HG03097 (cell line): ENCODE results near the gene CRYL1.

ENCODE experiments used
- ATAC-seq: cut with Tn5 transposase; IDR thresholded peaks from one replicate; pipeline ENCODE4 v1.9.1; 2021; ENCODE audit not compliant: unreplicated experiment, low FRiP score

CRYL1 gene

GRCh38 chr13:20525601-20526544 is at the start of gene CRYL1:
TSS of gene CRYL1 (minus strand) at chr13:20525857. CDS start at chr13:20525794, 63 bp downstream.
- peak; percentile 62 for ATAC-seq

- no peak for ATAC-seq
Measured at GRCh38 chr13:20573636-20574035, 48.0 kb upstream of the CRYL1 start.

GRCh38 chr13:20573186-20573585 is 47.5 kb upstream of the CRYL1 start:
- ATAC-seq = no peak

GRCh38 chr13:20571676-20572075 is 46.0 kb upstream of the CRYL1 start:
- no peak for ATAC-seq

- no peak for ATAC-seq
Measured at GRCh38 chr13:20570517-20570916, 44.9 kb upstream of the CRYL1 start.

GRCh38 chr13:20567881-20568528 is 42.3 kb upstream of the CRYL1 start:
- ATAC-seq = no peak

- peak; percentile 80 for ATAC-seq
Measured at GRCh38 chr13:20566898-20567874, 41.5 kb upstream of the CRYL1 start, which contains the start of gene IFT88. TSS of gene IFT88 (plus strand) at chr13:20567157. CDS start at chr13:20574386, 7,229 bp downstream.

- ATAC-seq = no peak
Measured at GRCh38 chr13:20566468-20566897, 40.8 kb upstream of the CRYL1 start.

- no peak for ATAC-seq
Measured at GRCh38 chr13:20565115-20565736, 39.6 kb upstream of the CRYL1 start.

- ATAC-seq = no peak
Measured at GRCh38 chr13:20561741-20562140, 36.1 kb upstream of the CRYL1 start.

- ATAC-seq = no peak
Measured at GRCh38 chr13:20559659-20560356, 34.2 kb upstream of the CRYL1 start.

GRCh38 chr13:20558982-20559381 is 33.3 kb upstream of the CRYL1 start:
- ATAC-seq = no peak

- ATAC-seq = no peak
Measured at GRCh38 chr13:20553311-20553710, 27.7 kb upstream of the CRYL1 start.

- ATAC-seq = no peak
Measured at GRCh38 chr13:20550799-20551198, 25.1 kb upstream of the CRYL1 start.

GRCh38 chr13:20547479-20547908 is 21.8 kb upstream of the CRYL1 start:
- ATAC-seq = no peak

GRCh38 chr13:20546556-20546955 is 20.9 kb upstream of the CRYL1 start:
- no peak for ATAC-seq

GRCh38 chr13:20544201-20544923 is 18.7 kb upstream of the CRYL1 start:
- no peak for ATAC-seq

- no peak for ATAC-seq
Measured at GRCh38 chr13:20536992-20537391, 11.3 kb upstream of the CRYL1 start.
